K562 (cell line): ENCODE results near the gene NEURL1B. TPM values are rescaled to one million over a fixed set of nuclear protein-coding genes. Genes with fewer than 3 reads are reported as not detected.

Experiments
- ATAC-seq: fragments of 200-7000 bp; cut with Tn5 transposase; 3 replicates; pipeline ENCODE4 v1.9.1; 2020; ENCODE audit warnings: moderate library complexity
- BruUV-seq: library from RNA; stranded (reverse); fragments of 400-500 nt; replicated peaks from 2 replicates; lab custom pipeline; 2021; lab: Mats Ljungman, UMichigan
- CTCF ChIA-PET: fragments of 300-600 bp; formaldehyde crosslinking; extraction: SDS; loops from one replicate; lab custom pipeline; 2021; ENCODE audit warnings: low intra/inter-chr PET ratio; lab: Yijun Ruan, JAX
- POLR2A ChIA-PET: fragments of 300-600, 350-650 bp; sonication (Branson Sonifier 250); formaldehyde crosslinking; extraction: SDS; loops from one replicate; lab custom pipeline; 2021; ENCODE audit warnings: antibody characterized with exemption, inconsistent platforms; lab: Yijun Ruan, JAX
- DNase-seq, 4 experiments: peaks; one replicate each; pipeline versions ENCODE4 v3.0.0 to v3.0.0-alpha.2; 2011 to 2018; ENCODE audit warnings: low spot score in 3 of 4, mixed read lengths in 3 of 4; ENCODE audit errors: extremely low read depth in 1 of 4
- FAIRE-seq: peaks from 2 replicates; lab custom pipeline; 2011; peaks lifted over from hg19 to GRCh38; lab: Jason Lieb, UNC
- H2AFZ ChIP-seq: 2 replicates; pipeline ENCODE4 v1.6.0; 2011; ENCODE audit warnings: low read depth, low read length, control low read depth, inconsistent platforms
- H3K27ac ChIP-seq: fragments of 200-600 bp; 3 replicates; pipeline ENCODE4 v1.8.0; 2011; ENCODE audit warnings: low read depth, mild to moderate bottlenecking, control low read depth, inconsistent platforms, low read length, moderate library complexity, mixed read lengths; ENCODE audit errors: extremely low read depth
- H3K27me3 ChIP-seq, 2 experiments: fragments of 300-600 bp in 1 of 2; 2 replicates in 1 of 2; 3 replicates in 1 of 2; pipeline versions ENCODE4 v1.6.0 to v1.8.0; 2011; ENCODE audit warnings: inconsistent platforms in 2 of 2, low read length in 2 of 2, mild to moderate bottlenecking in 1 of 2, mixed read lengths in 1 of 2, moderate library complexity in 1 of 2; ENCODE audit not compliant: control insufficient read depth in 2 of 2, insufficient read depth in 2 of 2
- H3K36me3 ChIP-seq: fragments of 300-600 bp; 3 replicates; pipeline ENCODE4 v1.8.0; 2011; ENCODE audit warnings: mild to moderate bottlenecking, low read length, inconsistent platforms; ENCODE audit not compliant: control insufficient read depth, insufficient read depth
- H3K4me1 ChIP-seq, 2 experiments: fragments of 200-600 bp in 1 of 2; replicated peaks in 1 of 2; 2 replicates in 1 of 2; 3 replicates in 1 of 2; pipeline versions ENCODE4 v1.5.1 to v1.8.0; 2011; ENCODE audit warnings: inconsistent platforms in 2 of 2, low read length in 2 of 2, mild to moderate bottlenecking in 1 of 2, mixed read lengths in 1 of 2, moderate library complexity in 1 of 2; ENCODE audit not compliant: control insufficient read depth in 2 of 2, insufficient read depth in 2 of 2
- H3K4me2 ChIP-seq: 2 replicates; pipeline ENCODE4 v1.6.1; 2011; ENCODE audit warnings: low read length, control low read depth, inconsistent platforms, mixed read lengths; ENCODE audit not compliant: insufficient read depth
- H3K4me3 ChIP-seq: fragments of 200-600 bp; sonication (generic), shearing (Covaris generic); 2 replicates; pipeline ENCODE4 v1.5.1; 2016; ENCODE audit warnings: control low read depth, inconsistent platforms
- H3K79me2 ChIP-seq: fragments of 200-600 bp; 3 replicates; pipeline ENCODE4 v1.8.0; 2011; ENCODE audit warnings: low read length, inconsistent platforms; ENCODE audit not compliant: control insufficient read depth, insufficient read depth
- H3K9ac ChIP-seq, 2 experiments: 2 replicates each; pipeline versions ENCODE4 v1.6.0 to v1.6.1; 2011; ENCODE audit warnings: low read depth in 2 of 2, low read length in 2 of 2, control low read depth in 1 of 2, inconsistent platforms in 1 of 2, mild to moderate bottlenecking in 1 of 2, mixed read lengths in 1 of 2; ENCODE audit not compliant: insufficient read depth in 1 of 2
- H3K9me1 ChIP-seq: one replicate; pipeline ENCODE4 v1.6.0; 2011; ENCODE audit warnings: inconsistent platforms, mild to moderate bottlenecking, low read length, moderate library complexity; ENCODE audit not compliant: control insufficient read depth, insufficient read depth
- H3K9me3 ChIP-seq: replicated peaks from 2 replicates; pipeline ENCODE4 v1.5.1; 2011; ENCODE audit warnings: low read depth, low read length, inconsistent platforms; ENCODE audit not compliant: control insufficient read depth, insufficient read depth
- H4K20me1 ChIP-seq: replicated peaks from 2 replicates; pipeline ENCODE4 v1.6.1; 2011; ENCODE audit warnings: low read length, inconsistent platforms, mixed read lengths; ENCODE audit not compliant: control insufficient read depth, insufficient read depth
- CBX1 ChIP-seq: sonication (generic); IDR thresholded peaks from 2 replicates; pipeline ENCODE4 v1.6.1; 2016; ENCODE audit warnings: antibody characterized with exemption, low read depth, mild to moderate bottlenecking
- NR2C2 ChIP-seq, 2 experiments: fragments of 200-800 bp in 1 of 2; sonication (Bioruptor generic) in 1 of 2; sonication (generic) in 1 of 2; formaldehyde crosslinking in 1 of 2; IDR thresholded peaks; 2 replicates each; pipeline versions ENCODE4 v1.6.1 to v1.8.0; 2016 to 2022; ENCODE audit warnings: mild to moderate bottlenecking in 1 of 2, missing compliant biosample characterization in 1 of 2, missing genetic modification characterization in 1 of 2, missing genetic modification reagents in 1 of 2
- POLR2H ChIP-seq: IDR thresholded peaks from 2 replicates; pipeline ENCODE4 v1.6.1; 2016; ENCODE audit warnings: missing genetic modification characterization, low read depth, mild to moderate bottlenecking, control low read depth, missing compliant biosample characterization, moderate library complexity
- ZNF76 ChIP-seq: fragments of 250-450 bp; sonication (Bioruptor Pico); IDR thresholded peaks from 2 replicates; pipeline ENCODE4 v1.4.0; 2020; ENCODE audit warnings: mild to moderate bottlenecking, moderate library complexity, borderline replicate concordance
- WGBS: fragments of 100-300 bp; shearing (Covaris generic); methylation state at CpG from one replicate; pipeline ENCODE4 v1.1.6; 2016; ENCODE audit warnings: low coverage, mixed read lengths; ENCODE audit not compliant: insufficient coverage; ENCODE audit errors: missing lambda C conversion rate; 5-methylcytosine and 5-hydroxymethylcytosine counted together
- in situ Hi-C: fragments of 300-500 bp; cut with MboI; formaldehyde crosslinking; loops from 4 replicates; pipeline ENCODE4 v1.15.0; 2018; ENCODE audit warnings: inconsistent platforms, mixed read lengths
- intact Hi-C: fragments of 100-400 bp; cut with micrococcal nuclease; formaldehyde crosslinking; loops from 2 replicates; pipeline ENCODE4 v1.14.2; 2022
- polyA plus RNA-seq, 8 experiments: library from polyadenylated mRNA; depleted of rRNA in 4 of 8; stranded (reverse) in 5 of 8; unstranded in 3 of 8; fragments of >200 nt; fragmentation: Nextera tagmentation in 2 of 8; fragmentation: Illumina TruSeq in 1 of 8; extraction: Ambion mirVana in 2 of 8; extraction: Trizol in 1 of 8; gene quantifications; 2 replicates each; pipeline versions ENCODE4 v1.2.1 to v1.2.3, GENCODE V29; 2011 to 2014; ENCODE audit warnings: inconsistent platforms in 1 of 8, missing spikeins in 1 of 8
- total RNA-seq, 7 experiments: library from RNA; depleted of rRNA in 6 of 7; stranded (reverse); fragments of >200 nt in 6 of 7; fragmentation: Illumina TruSeq in 2 of 7; extraction: Trizol in 2 of 7; gene quantifications; 2 replicates each; pipeline versions ENCODE4 v1.2.1 to v1.2.3, GENCODE V29; 2011 to 2021; ENCODE audit warnings: low replicate concordance in 1 of 7
- TF ChIP-seq, protein P1 (sequence below), 2 experiments: fragments of 450-650 bp in 1 of 2; sonication (generic) in 1 of 2; formaldehyde crosslinking in 1 of 2; IDR thresholded peaks in 1 of 2; conservative IDR thresholded peaks in 1 of 2; 2 replicates each; pipeline versions ENCODE4 v1.6.1 to v1.8.1; 2016 to 2023; ENCODE audit warnings: mild to moderate bottlenecking in 2 of 2, moderate library complexity in 2 of 2, inconsistent platforms in 1 of 2, missing genetic modification reagents in 1 of 2
- TF ChIP-seq, protein P2 (sequence below): fragments of 250-450 bp; sonication (Bioruptor Pico); IDR thresholded peaks from 2 replicates; pipeline ENCODE4 v1.5.0; 2020; ENCODE audit warnings: mild to moderate bottlenecking

NEURL1B gene
- total and polyA plus RNA-seq, 9 of the 15 experiments (the other 6 are each of a cell fraction or from before 2014, with no cell fraction given), result 0.04 TPM; not detected in 8

DNA sequence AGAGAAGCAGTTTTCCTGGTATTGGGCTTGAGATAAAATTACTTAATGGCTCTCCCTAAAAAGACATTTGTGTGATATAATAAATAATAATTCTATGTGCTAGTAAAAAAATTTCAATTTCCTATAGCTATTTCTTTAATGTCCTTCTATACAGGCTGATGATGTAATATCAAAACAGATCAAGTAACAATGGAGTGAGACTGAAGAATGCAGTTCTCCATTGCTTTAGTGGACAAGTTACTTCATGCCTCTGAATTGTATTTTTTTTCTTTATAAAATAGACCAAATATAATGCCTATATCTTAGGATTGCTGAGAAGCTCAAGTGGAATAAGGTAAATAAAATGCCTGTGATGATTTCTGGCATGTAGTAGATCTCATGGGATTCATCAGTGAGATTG is 35.6 kb upstream of the NEURL1B start:
- Histone ChIP-seq H4K20me1 (no peaks in the 10 kb centered on the region), H3K4me1 (no peaks in the 10 kb centered on the region), H3K9me1 (peaks cover 3% of the 10 kb centered on the region), H3K9ac (no peak overlapping the region), H3K79me2 (no peaks in the 10 kb centered on the region), H3K4me3 (no peak overlapping the region), H2AFZ (no peak overlapping the region), H3K27ac (no peak overlapping the region), H3K27me3 (peaks cover 11 to 36% of the 10 kb centered on the region in 2 experiments; a peak in 4 of 5 replicates), H3K4me2 (no peak overlapping the region), H3K36me3 (no peaks in the 10 kb centered on the region), H3K9me3 (no peaks in the 10 kb centered on the region)
- TF ChIP-seq ZNF76 (CRISPR knock-in tag), result no peak
- TF ChIP-seq, protein P1, sequence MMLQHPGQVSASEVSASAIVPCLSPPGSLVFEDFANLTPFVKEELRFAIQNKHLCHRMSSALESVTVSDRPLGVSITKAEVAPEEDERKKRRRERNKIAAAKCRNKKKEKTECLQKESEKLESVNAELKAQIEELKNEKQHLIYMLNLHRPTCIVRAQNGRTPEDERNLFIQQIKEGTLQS (IDR thresholded peaks at IDR 0.05), result peak; percentile 33; the same call in 1 of the 2 replicates
- TF ChIP-seq, protein P1 (CRISPR knock-in tag; conservative IDR thresholded peaks at IDR 0.05), result no peak
- ChIA-PET CTCF (no interaction called here), POLR2A (no interaction called here)
- no peak for FAIRE-seq
- in situ Hi-C loops (no loop called here), intact Hi-C loops (no loop called here)
- ATAC-seq, result no peak
- BruUV-seq, result no TSS peak
- DNase-seq, result no peak

DNA sequence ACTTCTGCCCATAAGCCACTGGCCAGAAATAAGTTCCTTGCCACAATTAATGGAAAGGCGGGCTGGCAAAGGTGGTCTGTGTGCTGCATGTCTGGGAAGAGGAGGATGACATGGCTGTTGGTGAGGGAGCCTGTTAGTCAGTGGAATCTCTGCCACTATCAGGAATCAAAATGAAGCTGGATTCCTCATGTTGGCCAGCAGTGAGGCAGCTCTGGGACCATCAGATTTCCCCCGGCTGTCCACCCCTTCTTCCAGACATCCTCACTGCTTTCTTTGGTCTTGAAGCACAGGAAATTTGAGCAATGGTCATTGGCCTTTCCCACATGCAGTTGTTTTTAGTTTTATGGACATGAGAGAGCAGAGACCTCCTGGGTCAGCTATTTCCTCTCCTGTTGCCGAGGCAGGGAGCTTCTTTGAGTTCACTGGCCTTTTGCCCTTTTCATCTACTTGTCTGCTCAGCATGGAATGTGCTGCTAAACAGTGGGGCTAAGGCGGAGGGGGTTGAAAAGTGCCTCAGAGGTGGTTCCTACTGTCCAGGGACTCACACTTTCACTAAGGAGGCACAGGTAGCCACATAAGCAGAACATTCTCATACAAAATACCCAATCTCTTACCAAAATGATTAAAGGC is 34.8 kb upstream of the NEURL1B start:
- FAIRE-seq, result no peak
- no peak for DNase-seq
- H3K9me3 ChIP-seq, result no peaks in the 10 kb centered on the region
- H3K4me3 ChIP-seq, result no peak overlapping the region
- no peaks in the 10 kb centered on the region for H3K79me2 ChIP-seq
- H3K27me3 ChIP-seq, result peaks cover 11 to 32% of the 10 kb centered on the region in 2 experiments; a peak in 4 of 5 replicates
- ChIA-PET POLR2A (interaction anchor here (0.8 to 1.4 kb wide), 2 partner anchors 13 to 67 kb away, joined by 3 to 4 read pairs; no protein-coding TSS in a partner anchor), CTCF (no interaction called here)
- intact Hi-C loops, result no loop called here
- H2AFZ ChIP-seq, result no peak overlapping the region
- no peaks in the 10 kb centered on the region for H3K4me1 ChIP-seq
- no peak overlapping the region for H3K4me2 ChIP-seq
- H3K36me3 ChIP-seq, result no peaks in the 10 kb centered on the region
- H3K9me1 ChIP-seq, result peaks cover 3% of the 10 kb centered on the region
- 0% methylated on average over 4 of the region's 4 CpGs for WGBS
- no TSS peak for BruUV-seq
- no peak overlapping the region for H3K9ac ChIP-seq
- in situ Hi-C loops, result no loop called here
- no peak for ATAC-seq
- H4K20me1 ChIP-seq, result no peaks in the 10 kb centered on the region
- no peak overlapping the region for H3K27ac ChIP-seq
- TF ChIP-seq, protein P2, sequence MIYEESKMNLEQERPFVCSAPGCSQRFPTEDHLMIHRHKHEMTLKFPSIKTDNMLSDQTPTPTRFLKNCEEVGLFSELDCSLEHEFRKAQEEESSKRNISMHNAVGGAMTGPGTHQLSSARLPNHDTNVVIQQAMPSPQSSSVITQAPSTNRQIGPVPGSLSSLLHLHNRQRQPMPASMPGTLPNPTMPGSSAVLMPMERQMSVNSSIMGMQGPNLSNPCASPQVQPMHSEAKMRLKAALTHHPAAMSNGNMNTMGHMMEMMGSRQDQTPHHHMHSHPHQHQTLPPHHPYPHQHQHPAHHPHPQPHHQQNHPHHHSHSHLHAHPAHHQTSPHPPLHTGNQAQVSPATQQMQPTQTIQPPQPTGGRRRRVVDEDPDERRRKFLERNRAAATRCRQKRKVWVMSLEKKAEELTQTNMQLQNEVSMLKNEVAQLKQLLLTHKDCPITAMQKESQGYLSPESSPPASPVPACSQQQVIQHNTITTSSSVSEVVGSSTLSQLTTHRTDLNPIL (CRISPR knock-in tag), result no peak
- TF ChIP-seq NR2C2 (CRISPR knock-in tag; IDR thresholded peaks at IDR 0.05), result no peak
- TF ChIP-seq NR2C2 (tag; IDR thresholded peaks at IDR 0.05), result no peak
- TF ChIP-seq POLR2H (tag), result no peak
- no peak for TF ChIP-seq CBX1
